GM12875 (cell line): ENCODE measurements around the gene SLC38A3.

Experiments used
- H3K4me3 ChIP-seq: one replicate; pipeline ENCODE4 v1.5.1; 2011; ENCODE audit warnings: low read depth, low read length, control low read depth
- TF ChIP-seq, protein P1 (sequence below): IDR thresholded peaks from 2 replicates; pipeline ENCODE4 v1.5.1; 2011; ENCODE audit warnings: low read depth, mild to moderate bottlenecking, control low read depth, inconsistent platforms, low read length, moderate library complexity, borderline replicate concordance; ENCODE audit not compliant: insufficient read depth

Gene SLC38A3

DNA sequence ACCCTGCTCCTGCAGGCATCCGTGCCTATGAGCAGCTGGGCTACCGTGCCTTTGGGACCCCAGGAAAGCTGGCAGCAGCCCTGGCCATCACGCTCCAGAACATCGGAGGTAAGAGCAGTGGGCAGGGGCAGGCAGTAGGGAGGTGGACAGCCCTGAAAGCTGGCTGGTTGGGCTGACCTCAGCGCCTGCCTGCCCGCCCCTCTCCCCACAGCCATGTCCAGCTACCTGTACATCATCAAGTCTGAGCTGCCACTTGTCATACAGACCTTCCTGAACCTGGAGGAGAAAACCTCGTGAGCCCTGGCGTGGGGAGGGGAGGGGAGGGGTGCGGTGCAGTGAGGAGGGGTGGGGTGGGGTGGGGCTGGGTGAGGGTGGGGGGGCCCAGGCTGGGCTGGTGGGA is 10.5 kb downstream of the SLC38A3 start:
- TF ChIP-seq, protein P1, sequence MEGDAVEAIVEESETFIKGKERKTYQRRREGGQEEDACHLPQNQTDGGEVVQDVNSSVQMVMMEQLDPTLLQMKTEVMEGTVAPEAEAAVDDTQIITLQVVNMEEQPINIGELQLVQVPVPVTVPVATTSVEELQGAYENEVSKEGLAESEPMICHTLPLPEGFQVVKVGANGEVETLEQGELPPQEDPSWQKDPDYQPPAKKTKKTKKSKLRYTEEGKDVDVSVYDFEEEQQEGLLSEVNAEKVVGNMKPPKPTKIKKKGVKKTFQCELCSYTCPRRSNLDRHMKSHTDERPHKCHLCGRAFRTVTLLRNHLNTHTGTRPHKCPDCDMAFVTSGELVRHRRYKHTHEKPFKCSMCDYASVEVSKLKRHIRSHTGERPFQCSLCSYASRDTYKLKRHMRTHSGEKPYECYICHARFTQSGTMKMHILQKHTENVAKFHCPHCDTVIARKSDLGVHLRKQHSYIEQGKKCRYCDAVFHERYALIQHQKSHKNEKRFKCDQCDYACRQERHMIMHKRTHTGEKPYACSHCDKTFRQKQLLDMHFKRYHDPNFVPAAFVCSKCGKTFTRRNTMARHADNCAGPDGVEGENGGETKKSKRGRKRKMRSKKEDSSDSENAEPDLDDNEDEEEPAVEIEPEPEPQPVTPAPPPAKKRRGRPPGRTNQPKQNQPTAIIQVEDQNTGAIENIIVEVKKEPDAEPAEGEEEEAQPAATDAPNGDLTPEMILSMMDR = no peak
- H3K4me3 ChIP-seq = no peak overlapping the region

DNA sequence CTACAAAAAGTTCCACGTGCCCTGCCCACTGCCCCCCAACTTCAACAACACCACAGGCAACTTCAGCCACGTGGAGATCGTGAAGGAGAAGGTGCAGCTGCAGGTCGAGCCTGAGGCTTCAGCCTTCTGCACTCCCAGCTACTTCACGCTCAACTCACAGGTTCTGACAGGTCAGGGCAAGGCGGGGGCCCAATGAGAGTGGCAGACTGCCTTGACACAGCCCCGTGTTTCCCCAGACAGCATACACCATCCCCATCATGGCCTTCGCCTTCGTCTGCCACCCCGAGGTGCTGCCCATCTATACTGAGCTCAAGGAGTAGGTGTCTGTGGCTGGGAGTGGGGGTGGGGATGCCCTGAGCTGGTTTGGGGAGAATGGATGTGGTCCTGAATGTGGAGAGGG is 12.6 kb downstream of the SLC38A3 start:
- no peak overlapping the region for H3K4me3 ChIP-seq
- TF ChIP-seq, protein P1 = no peak

DNA sequence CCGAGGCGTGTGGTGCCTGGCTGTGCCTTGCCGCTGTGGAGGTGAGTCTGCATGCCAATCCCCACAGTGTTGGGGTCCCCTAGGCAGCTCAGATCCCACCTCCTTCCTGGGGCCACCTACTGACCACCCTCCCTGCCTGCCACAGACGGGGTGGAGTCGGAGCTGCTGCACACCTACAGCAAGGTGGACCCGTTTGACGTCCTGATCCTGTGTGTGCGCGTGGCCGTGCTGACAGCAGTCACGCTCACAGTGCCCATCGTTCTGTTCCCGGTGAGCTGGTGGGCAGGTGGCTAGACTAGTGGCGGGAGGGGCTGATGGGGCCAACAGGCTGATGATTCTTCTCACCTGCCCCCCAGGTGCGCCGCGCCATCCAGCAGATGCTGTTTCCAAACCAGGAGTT is 13.4 kb downstream of the SLC38A3 start:
- no peak overlapping the region for H3K4me3 ChIP-seq
- TF ChIP-seq, protein P1 = no peak

DNA sequence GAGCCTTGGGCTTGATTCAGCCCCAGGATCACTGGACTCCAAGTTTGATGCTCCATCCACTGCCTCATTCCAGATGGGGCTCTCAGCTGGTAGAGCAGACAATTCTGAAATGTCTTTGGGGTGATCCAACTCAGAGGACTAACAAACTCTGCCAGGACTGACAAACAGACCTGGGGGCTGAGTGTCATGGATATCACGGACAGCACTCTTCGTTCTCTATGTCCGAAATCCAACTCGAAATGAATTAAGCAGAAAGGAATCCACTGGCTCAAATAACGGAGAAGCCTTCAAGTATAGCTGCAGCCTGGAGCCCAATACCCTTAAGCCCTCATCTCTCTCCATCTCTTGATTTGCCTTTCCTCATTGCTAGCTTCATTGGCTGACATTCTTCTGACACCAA is 14.2 kb downstream of the SLC38A3 start:
- TF ChIP-seq, protein P1 = no peak
- no peak overlapping the region for H3K4me3 ChIP-seq

DNA sequence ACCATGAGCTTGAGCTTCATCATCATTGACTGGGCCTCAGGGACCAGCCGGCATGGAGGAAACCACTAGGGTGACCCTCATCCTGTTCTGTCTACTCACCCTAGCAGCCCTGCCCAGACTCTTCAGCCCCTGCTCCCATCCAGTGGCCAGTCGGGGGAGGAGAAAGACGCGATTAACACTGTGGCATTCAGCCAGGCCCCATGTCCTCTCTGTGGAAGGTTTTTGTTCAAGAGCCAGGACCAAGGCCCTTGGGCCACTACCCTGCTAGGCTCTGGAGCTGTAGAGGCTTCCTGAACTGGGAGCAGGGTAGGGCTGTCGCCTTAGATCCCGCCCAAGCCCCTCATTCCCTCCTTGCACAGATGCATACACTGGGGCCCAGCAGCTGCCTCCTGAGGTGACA is 15.0 kb downstream of the SLC38A3 start:
- TF ChIP-seq, protein P1 = no peak
- H3K4me3 ChIP-seq = no peak overlapping the region

DNA sequence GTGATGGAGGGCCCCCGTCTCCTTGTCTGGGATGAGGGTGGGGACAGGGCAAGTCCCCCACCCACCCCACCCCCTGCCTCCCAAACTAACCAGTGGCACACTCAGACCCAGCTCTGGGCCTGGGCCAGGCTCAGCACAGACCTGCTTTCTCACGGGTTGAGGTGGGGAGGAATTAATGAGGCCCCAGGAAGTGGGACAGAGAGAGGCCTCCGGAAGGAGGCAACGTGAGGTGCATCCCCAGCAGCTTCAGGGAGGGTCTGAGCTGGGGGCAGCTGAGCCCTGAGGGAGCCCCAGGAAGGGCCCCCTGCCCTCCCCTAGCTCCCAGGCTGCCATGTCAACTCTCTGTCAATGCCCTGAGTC is 16.0 kb downstream of the SLC38A3 start:
- TF ChIP-seq, protein P1 = no peak
- no peak overlapping the region for H3K4me3 ChIP-seq

DNA sequence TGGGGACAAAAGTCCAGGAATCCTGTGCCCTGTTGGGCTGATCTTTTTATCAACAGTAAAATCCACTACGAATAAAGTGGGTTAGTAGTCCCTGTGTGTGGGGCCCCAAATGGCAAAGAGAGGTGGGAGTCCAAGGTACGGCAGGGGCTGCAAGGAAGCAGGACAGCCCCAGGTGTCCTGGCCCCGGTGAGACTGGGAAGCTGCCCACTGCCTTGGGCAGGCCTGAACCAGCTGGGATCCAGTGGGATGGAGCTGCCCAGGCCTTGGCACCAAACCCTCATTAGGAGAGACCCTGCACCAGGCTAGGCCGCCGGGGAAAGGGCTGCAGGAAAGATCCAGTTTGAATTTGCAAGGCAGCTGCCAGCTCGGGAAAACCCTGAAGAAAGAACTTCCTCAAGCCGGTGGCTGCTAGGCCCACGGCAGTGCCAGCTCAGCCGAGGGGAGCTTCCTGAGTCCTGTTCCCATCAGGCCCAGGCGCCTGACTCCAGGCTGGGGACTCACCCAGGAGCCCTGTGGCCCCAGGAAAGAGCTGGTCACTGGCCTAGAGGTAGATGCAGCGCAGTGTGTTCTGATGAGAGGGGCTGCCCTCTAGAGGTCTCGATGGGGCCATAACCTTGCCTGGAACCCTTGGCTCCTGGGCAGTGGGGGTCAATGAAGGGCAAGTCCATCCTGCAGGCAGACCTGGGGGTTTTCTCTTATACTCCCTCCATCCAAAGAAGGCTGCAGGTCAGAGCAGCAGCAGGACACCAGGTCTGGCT is 16.5 kb downstream of the SLC38A3 start:
- TF ChIP-seq, protein P1 = 0 out of 2 replicates have a peak, but pooled peaks have one; percentile 7
- H3K4me3 ChIP-seq = no peak overlapping the region
